ENCODE data around the gene ATG4D.
"Not testable (repeated sequence)": the region's sequence is repeated elsewhere in the genome, so short reads cannot be mapped to it uniquely, and the experiment has no call there.

ATG4D gene

GRCh38 chr19:10562609-10563008 lies 18.9 kb downstream of the ATG4D start:
- no peak for ATAC-seq (replicated peaks; ENCODE audit: extremely low read depth, poor library complexity, severe bottlenecking)
- Mint-ChIP-seq H3K27me3 (no peaks in the 10 kb centered on the region), H3K36me3 (ENCODE audit: insufficient read depth) (peaks cover 56% of the 10 kb centered on the region), H3K9me3 (no peaks in the 10 kb centered on the region), H3K27ac (ENCODE audit: low read depth) (no peak overlapping the region), H3K4me3 (no peak overlapping the region), H3K4me1 (peaks cover 49% of the 10 kb centered on the region)
- DNase-seq (ENCODE audit: low spot score in 2 of 2): no peak

- Mint-ChIP-seq H3K27me3 (no peaks in the 10 kb centered on the region), H3K36me3 (ENCODE audit: insufficient read depth) (peaks cover 51% of the 10 kb centered on the region), H3K27ac (ENCODE audit: low read depth) (peak overlapping the region; percentile 93), H3K4me3 (peak overlapping the region; percentile 89), H3K4me1 (peaks cover 46% of the 10 kb centered on the region), H3K9me3 (no peaks in the 10 kb centered on the region)
- peak; percentile 12 for ATAC-seq (replicated peaks; ENCODE audit: extremely low read depth, poor library complexity, severe bottlenecking)
- no peak for DNase-seq (ENCODE audit: low spot score in 2 of 2)
Observed at GRCh38 chr19:10565028-10565566, 21.4 kb downstream of the ATG4D start.

GRCh38 chr19:10565567-10566407 lies 22.1 kb downstream of the ATG4D start, which contains the start of gene KRI1:
Gene KRI1, minus strand, starts transcription at chr19:10566010. Its CDS starts 11 bp downstream, at chr19:10565999.
- DNase-seq (ENCODE audit: low spot score in 2 of 2) (peak; percentile 98 to 99), ATAC-seq (replicated peaks; ENCODE audit: extremely low read depth, poor library complexity, severe bottlenecking) (peak; percentile 38)
- Mint-ChIP-seq H3K27ac (ENCODE audit: low read depth) (peak within 1 kb of the TSS; percentile 93), H3K27me3 (no peaks in the 10 kb centered on the region), H3K4me3 (peak within 1 kb of the TSS; percentile 89), H3K36me3 (ENCODE audit: insufficient read depth) (peaks cover 45% of the 10 kb centered on the region), H3K9me3 (no peaks in the 10 kb centered on the region), H3K4me1 (peaks cover 50% of the 10 kb centered on the region)

GRCh38 chr19:10566408-10566657 lies 22.6 kb downstream of the ATG4D start:
- DNase-seq (ENCODE audit: low spot score in 2 of 2) (no peak), ATAC-seq (replicated peaks; ENCODE audit: extremely low read depth, poor library complexity, severe bottlenecking) (no peak)
- peaks cover 40% of the 10 kb centered on the region for H3K36me3 Mint-ChIP-seq (ENCODE audit: insufficient read depth)
- peaks cover 49% of the 10 kb centered on the region for H3K4me1 Mint-ChIP-seq
- peak overlapping the region; percentile 93 for H3K27ac Mint-ChIP-seq (ENCODE audit: low read depth)
- H3K9me3 Mint-ChIP-seq: no peaks in the 10 kb centered on the region
- peak overlapping the region; percentile 89 for H3K4me3 Mint-ChIP-seq
- H3K27me3 Mint-ChIP-seq: no peaks in the 10 kb centered on the region

GRCh38 chr19:10566658-10567410 lies 23.1 kb downstream of the ATG4D start:
- ATAC-seq (replicated peaks; ENCODE audit: extremely low read depth, poor library complexity, severe bottlenecking) (peak; percentile 41), DNase-seq (ENCODE audit: low spot score in 2 of 2) (peak; percentile 43 to 81)
- no peaks in the 10 kb centered on the region for H3K9me3 Mint-ChIP-seq
- H3K4me1 Mint-ChIP-seq: peaks cover 44% of the 10 kb centered on the region
- H3K27ac Mint-ChIP-seq (ENCODE audit: low read depth): peak overlapping the region; percentile 93
- no peaks in the 10 kb centered on the region for H3K27me3 Mint-ChIP-seq
- H3K36me3 Mint-ChIP-seq (ENCODE audit: insufficient read depth): peaks cover 38% of the 10 kb centered on the region
- H3K4me3 Mint-ChIP-seq: peak overlapping the region; percentile 89

- Mint-ChIP-seq H3K27ac (ENCODE audit: low read depth) (peak overlapping the region; percentile 93), H3K4me3 (peak overlapping the region; percentile 89), H3K9me3 (no peaks in the 10 kb centered on the region), H3K36me3 (ENCODE audit: insufficient read depth) (peaks cover 38% of the 10 kb centered on the region), H3K4me1 (peaks cover 51% of the 10 kb centered on the region), H3K27me3 (no peaks in the 10 kb centered on the region)
- ATAC-seq (replicated peaks; ENCODE audit: extremely low read depth, poor library complexity, severe bottlenecking) (no peak), DNase-seq (ENCODE audit: low spot score in 2 of 2) (no peak)
Observed at GRCh38 chr19:10567656-10568055, 24.0 kb downstream of the ATG4D start.

- ATAC-seq (replicated peaks; ENCODE audit: extremely low read depth, poor library complexity, severe bottlenecking) (peak; percentile 7), DNase-seq (ENCODE audit: low spot score in 2 of 2) (peak; percentile 51 to 54)
- H3K4me3 Mint-ChIP-seq: peak overlapping the region; percentile 89
- peaks cover 38% of the 10 kb centered on the region for H3K36me3 Mint-ChIP-seq (ENCODE audit: insufficient read depth)
- no peaks in the 10 kb centered on the region for H3K27me3 Mint-ChIP-seq
- H3K4me1 Mint-ChIP-seq: peaks cover 51% of the 10 kb centered on the region
- H3K27ac Mint-ChIP-seq (ENCODE audit: low read depth): peak overlapping the region; percentile 93
- H3K9me3 Mint-ChIP-seq: no peaks in the 10 kb centered on the region
Observed at GRCh38 chr19:10568062-10568825, 24.5 kb downstream of the ATG4D start.

- DNase-seq (ENCODE audit: low spot score in 2 of 2): peak; percentile 99
- Mint-ChIP-seq H3K27me3 (no peaks in the 10 kb centered on the region), H3K4me1 (peaks cover 51% of the 10 kb centered on the region), H3K4me3 (peak within 1 kb of the TSS; percentile 89), H3K27ac (ENCODE audit: low read depth) (peak within 1 kb of the TSS; percentile 93), H3K36me3 (ENCODE audit: insufficient read depth) (peaks cover 35% of the 10 kb centered on the region), H3K9me3 (no peaks in the 10 kb centered on the region)
- ATAC-seq (replicated peaks; ENCODE audit: extremely low read depth, poor library complexity, severe bottlenecking): peak; percentile 76
Observed at GRCh38 chr19:10568826-10569651, 25.3 kb downstream of the ATG4D start, which contains the start of gene CDKN2D. Gene CDKN2D, minus strand, starts transcription at chr19:10568979. Its CDS starts 326 bp downstream, at chr19:10568653.

- not testable (repeated sequence) for H3K9me3 Mint-ChIP-seq; H3K27ac Mint-ChIP-seq (ENCODE audit: low read depth); H3K27me3 Mint-ChIP-seq; H3K4me3 Mint-ChIP-seq; ATAC-seq (replicated peaks; ENCODE audit: extremely low read depth, poor library complexity, severe bottlenecking); DNase-seq (ENCODE audit: low spot score in 2 of 2)
- Mint-ChIP-seq H3K4me1 (peaks cover 21% of the 10 kb centered on the region), H3K36me3 (ENCODE audit: insufficient read depth) (peaks cover 12% of the 10 kb centered on the region)
Observed at GRCh38 chr19:10573793-10574192, 30.1 kb downstream of the ATG4D start.

- no peak overlapping the region for H3K4me3 Mint-ChIP-seq
- H3K9me3 Mint-ChIP-seq: no peaks in the 10 kb centered on the region
- H3K36me3 Mint-ChIP-seq (ENCODE audit: insufficient read depth): peaks cover 10% of the 10 kb centered on the region
- H3K4me1 Mint-ChIP-seq: peaks cover 14% of the 10 kb centered on the region
- ATAC-seq (replicated peaks; ENCODE audit: extremely low read depth, poor library complexity, severe bottlenecking): no peak
- H3K27ac Mint-ChIP-seq (ENCODE audit: low read depth): no peak overlapping the region
- no peaks in the 10 kb centered on the region for H3K27me3 Mint-ChIP-seq
- DNase-seq (ENCODE audit: low spot score in 2 of 2): no peak
Observed at GRCh38 chr19:10574462-10574861, 30.8 kb downstream of the ATG4D start.

- Mint-ChIP-seq H3K36me3 (ENCODE audit: insufficient read depth) (peaks cover 10% of the 10 kb centered on the region), H3K4me1 (peaks cover 13% of the 10 kb centered on the region), H3K9me3 (no peaks in the 10 kb centered on the region), H3K4me3 (no peak overlapping the region), H3K27me3 (no peaks in the 10 kb centered on the region), H3K27ac (ENCODE audit: low read depth) (no peak overlapping the region)
- no peak for ATAC-seq (replicated peaks; ENCODE audit: extremely low read depth, poor library complexity, severe bottlenecking)
- DNase-seq (ENCODE audit: low spot score in 2 of 2): no peak
Observed at GRCh38 chr19:10575011-10575716, 31.5 kb downstream of the ATG4D start.
